ENCODE data around the gene CPED1.
"Not testable (repeated sequence)": the region's sequence is repeated elsewhere in the genome, so short reads cannot be mapped to it uniquely, and the experiment has no call there.

The CPED1 gene

GRCh38 chr7:121280656-121281055 lies 292.1 kb downstream of the CPED1 start:
- H3K36me3 ChIP-seq (ENCODE audit: control insufficient read depth in 2 of 2, insufficient read depth in 2 of 2, low read length in 2 of 2): no peaks in the 10 kb centered on the region
- no peaks in the 10 kb centered on the region for H3K27me3 ChIP-seq (ENCODE audit: control insufficient read depth in 2 of 2, insufficient read depth in 2 of 2, low read length in 2 of 2)
- H3K4me3 ChIP-seq (ENCODE audit: low read length in 2 of 2): no peak overlapping the region
- no peak overlapping the region for H3K27ac ChIP-seq (ENCODE audit: low read depth in 2 of 2, low read length in 2 of 2)
- H3K4me1 ChIP-seq (ENCODE audit: control insufficient read depth in 2 of 2, insufficient read depth in 2 of 2, low read length in 2 of 2): no peaks in the 10 kb centered on the region
- no peaks in the 10 kb centered on the region for H3K9me3 ChIP-seq (ENCODE audit: control insufficient read depth in 2 of 2, low read length in 2 of 2)
- no peak overlapping the region for H3K9ac ChIP-seq (ENCODE audit: low read depth in 1 of 2, low read length in 2 of 2)

GRCh38 chr7:121282129-121282528 lies 293.6 kb downstream of the CPED1 start:
- no peaks in the 10 kb centered on the region for H3K27me3 ChIP-seq (ENCODE audit: control insufficient read depth in 2 of 2, insufficient read depth in 2 of 2, low read length in 2 of 2)
- H3K4me3 ChIP-seq (ENCODE audit: low read length in 2 of 2): no peak overlapping the region
- H3K36me3 ChIP-seq (ENCODE audit: control insufficient read depth in 2 of 2, insufficient read depth in 2 of 2, low read length in 2 of 2): no peaks in the 10 kb centered on the region
- H3K27ac ChIP-seq (ENCODE audit: low read depth in 2 of 2, low read length in 2 of 2): no peak overlapping the region
- no peaks in the 10 kb centered on the region for H3K4me1 ChIP-seq (ENCODE audit: control insufficient read depth in 2 of 2, insufficient read depth in 2 of 2, low read length in 2 of 2)
- no peak overlapping the region for H3K9ac ChIP-seq (ENCODE audit: low read depth in 1 of 2, low read length in 2 of 2)
- no peaks in the 10 kb centered on the region for H3K9me3 ChIP-seq (ENCODE audit: control insufficient read depth in 2 of 2, low read length in 2 of 2)

GRCh38 chr7:121285066-121285667 lies 296.7 kb downstream of the CPED1 start:
- Histone ChIP-seq H3K9me3 (ENCODE audit: control insufficient read depth in 2 of 2, low read length in 2 of 2) (no peaks in the 10 kb centered on the region), H3K4me3 (ENCODE audit: low read length in 2 of 2) (no peak overlapping the region), H3K9ac (ENCODE audit: low read depth in 1 of 2, low read length in 2 of 2) (no peak overlapping the region), H3K4me1 (ENCODE audit: control insufficient read depth in 2 of 2, insufficient read depth in 2 of 2, low read length in 2 of 2) (no peaks in the 10 kb centered on the region), H3K27me3 (ENCODE audit: control insufficient read depth in 2 of 2, insufficient read depth in 2 of 2, low read length in 2 of 2) (no peaks in the 10 kb centered on the region), H3K36me3 (ENCODE audit: control insufficient read depth in 2 of 2, insufficient read depth in 2 of 2, low read length in 2 of 2) (no peaks in the 10 kb centered on the region), H3K27ac (ENCODE audit: low read depth in 2 of 2, low read length in 2 of 2) (no peak overlapping the region)

GRCh38 chr7:121286186-121286585 lies 297.7 kb downstream of the CPED1 start:
- no peak overlapping the region for H3K9ac ChIP-seq (ENCODE audit: low read depth in 1 of 2, low read length in 2 of 2)
- no peak overlapping the region for H3K27ac ChIP-seq (ENCODE audit: low read depth in 2 of 2, low read length in 2 of 2)
- H3K27me3 ChIP-seq (ENCODE audit: control insufficient read depth in 2 of 2, insufficient read depth in 2 of 2, low read length in 2 of 2): no peaks in the 10 kb centered on the region
- H3K36me3 ChIP-seq (ENCODE audit: control insufficient read depth in 2 of 2, insufficient read depth in 2 of 2, low read length in 2 of 2): no peaks in the 10 kb centered on the region
- H3K4me3 ChIP-seq (ENCODE audit: low read length in 2 of 2): no peak overlapping the region
- H3K9me3 ChIP-seq (ENCODE audit: control insufficient read depth in 2 of 2, low read length in 2 of 2): no peaks in the 10 kb centered on the region
- H3K4me1 ChIP-seq (ENCODE audit: control insufficient read depth in 2 of 2, insufficient read depth in 2 of 2, low read length in 2 of 2): no peaks in the 10 kb centered on the region

- no peak overlapping the region for H3K4me3 ChIP-seq (ENCODE audit: low read length in 2 of 2)
- H3K27ac ChIP-seq (ENCODE audit: low read depth in 2 of 2, low read length in 2 of 2): no peak overlapping the region
- H3K9me3 ChIP-seq (ENCODE audit: control insufficient read depth in 2 of 2, low read length in 2 of 2): no peaks in the 10 kb centered on the region
- H3K9ac ChIP-seq (ENCODE audit: low read depth in 1 of 2, low read length in 2 of 2): no peak overlapping the region
- H3K36me3 ChIP-seq (ENCODE audit: control insufficient read depth in 2 of 2, insufficient read depth in 2 of 2, low read length in 2 of 2): no peaks in the 10 kb centered on the region
- H3K4me1 ChIP-seq (ENCODE audit: control insufficient read depth in 2 of 2, insufficient read depth in 2 of 2, low read length in 2 of 2): no peaks in the 10 kb centered on the region
- H3K27me3 ChIP-seq (ENCODE audit: control insufficient read depth in 2 of 2, insufficient read depth in 2 of 2, low read length in 2 of 2): no peaks in the 10 kb centered on the region
Observed at GRCh38 chr7:121286742-121287734, 298.5 kb downstream of the CPED1 start.

- no peaks in the 10 kb centered on the region for H3K4me1 ChIP-seq (ENCODE audit: control insufficient read depth in 2 of 2, insufficient read depth in 2 of 2, low read length in 2 of 2)
- H3K4me3 ChIP-seq (ENCODE audit: low read length in 2 of 2): no peak overlapping the region
- H3K27me3 ChIP-seq (ENCODE audit: control insufficient read depth in 2 of 2, insufficient read depth in 2 of 2, low read length in 2 of 2): no peaks in the 10 kb centered on the region
- no peaks in the 10 kb centered on the region for H3K9me3 ChIP-seq (ENCODE audit: control insufficient read depth in 2 of 2, low read length in 2 of 2)
- H3K9ac ChIP-seq (ENCODE audit: low read depth in 1 of 2, low read length in 2 of 2): no peak overlapping the region
- H3K27ac ChIP-seq (ENCODE audit: low read depth in 2 of 2, low read length in 2 of 2): no peak overlapping the region
- no peaks in the 10 kb centered on the region for H3K36me3 ChIP-seq (ENCODE audit: control insufficient read depth in 2 of 2, insufficient read depth in 2 of 2, low read length in 2 of 2)
Observed at GRCh38 chr7:121288894-121289293, 300.4 kb downstream of the CPED1 start.

- H3K27me3 ChIP-seq (ENCODE audit: control insufficient read depth in 2 of 2, insufficient read depth in 2 of 2, low read length in 2 of 2); H3K36me3 ChIP-seq (ENCODE audit: control insufficient read depth in 2 of 2, insufficient read depth in 2 of 2, low read length in 2 of 2); H3K9ac ChIP-seq (ENCODE audit: low read depth in 1 of 2, low read length in 2 of 2); H3K9me3 ChIP-seq (ENCODE audit: control insufficient read depth in 2 of 2, low read length in 2 of 2); H3K27ac ChIP-seq (ENCODE audit: low read depth in 2 of 2, low read length in 2 of 2); H3K4me3 ChIP-seq (ENCODE audit: low read length in 2 of 2); H3K4me1 ChIP-seq (ENCODE audit: control insufficient read depth in 2 of 2, insufficient read depth in 2 of 2, low read length in 2 of 2): not testable (repeated sequence)
Observed at GRCh38 chr7:121289930-121290329, 301.4 kb downstream of the CPED1 start.

GRCh38 chr7:121294448-121294992 lies 306.0 kb downstream of the CPED1 start:
- H3K36me3 ChIP-seq (ENCODE audit: control insufficient read depth in 2 of 2, insufficient read depth in 2 of 2, low read length in 2 of 2): no peaks in the 10 kb centered on the region
- no peaks in the 10 kb centered on the region for H3K4me1 ChIP-seq (ENCODE audit: control insufficient read depth in 2 of 2, insufficient read depth in 2 of 2, low read length in 2 of 2)
- no peaks in the 10 kb centered on the region for H3K9me3 ChIP-seq (ENCODE audit: control insufficient read depth in 2 of 2, low read length in 2 of 2)
- no peak overlapping the region for H3K27ac ChIP-seq (ENCODE audit: low read depth in 2 of 2, low read length in 2 of 2)
- no peak overlapping the region for H3K4me3 ChIP-seq (ENCODE audit: low read length in 2 of 2)
- H3K27me3 ChIP-seq (ENCODE audit: control insufficient read depth in 2 of 2, insufficient read depth in 2 of 2, low read length in 2 of 2): no peaks in the 10 kb centered on the region
- H3K9ac ChIP-seq (ENCODE audit: low read depth in 1 of 2, low read length in 2 of 2): no peak overlapping the region

GRCh38 chr7:121297843-121298242 lies 309.3 kb downstream of the CPED1 start:
- Histone ChIP-seq H3K27ac (ENCODE audit: low read depth in 2 of 2, low read length in 2 of 2) (no peak overlapping the region), H3K4me3 (ENCODE audit: low read length in 2 of 2) (no peak overlapping the region), H3K4me1 (ENCODE audit: control insufficient read depth in 2 of 2, insufficient read depth in 2 of 2, low read length in 2 of 2) (no peaks in the 10 kb centered on the region), H3K9me3 (ENCODE audit: control insufficient read depth in 2 of 2, low read length in 2 of 2) (no peaks in the 10 kb centered on the region), H3K9ac (ENCODE audit: low read depth in 1 of 2, low read length in 2 of 2) (no peak overlapping the region), H3K36me3 (ENCODE audit: control insufficient read depth in 2 of 2, insufficient read depth in 2 of 2, low read length in 2 of 2) (no peaks in the 10 kb centered on the region), H3K27me3 (ENCODE audit: control insufficient read depth in 2 of 2, insufficient read depth in 2 of 2, low read length in 2 of 2) (no peaks in the 10 kb centered on the region)

GRCh38 chr7:121298831-121299239 lies 310.3 kb downstream of the CPED1 start:
- no peak overlapping the region for H3K9ac ChIP-seq (ENCODE audit: low read depth in 1 of 2, low read length in 2 of 2)
- H3K36me3 ChIP-seq (ENCODE audit: control insufficient read depth in 2 of 2, insufficient read depth in 2 of 2, low read length in 2 of 2): no peaks in the 10 kb centered on the region
- H3K4me1 ChIP-seq (ENCODE audit: control insufficient read depth in 2 of 2, insufficient read depth in 2 of 2, low read length in 2 of 2): no peaks in the 10 kb centered on the region
- no peak overlapping the region for H3K4me3 ChIP-seq (ENCODE audit: low read length in 2 of 2)
- H3K27me3 ChIP-seq (ENCODE audit: control insufficient read depth in 2 of 2, insufficient read depth in 2 of 2, low read length in 2 of 2): no peaks in the 10 kb centered on the region
- H3K9me3 ChIP-seq (ENCODE audit: control insufficient read depth in 2 of 2, low read length in 2 of 2): no peaks in the 10 kb centered on the region
- H3K27ac ChIP-seq (ENCODE audit: low read depth in 2 of 2, low read length in 2 of 2): no peak overlapping the region
